HG03442 (cell line): Measurements from ENCODE around the gene KIF26B.
"Not testable (repeated sequence)": the region's sequence is repeated elsewhere in the genome, so short reads cannot be mapped to it uniquely, and the experiment has no call there.

Source experiments
- ATAC-seq: cut with Tn5 transposase; IDR thresholded peaks from one replicate; pipeline ENCODE4 v1.9.1; 2021; ENCODE audit warnings: mild to moderate bottlenecking, moderate library complexity; ENCODE audit not compliant: unreplicated experiment

The KIF26B gene

GRCh38 chr1:245380790-245381535 lies 226.2 kb downstream of the KIF26B start:
- no peak for ATAC-seq

GRCh38 chr1:245382981-245383380 lies 228.2 kb downstream of the KIF26B start:
- no peak for ATAC-seq

GRCh38 chr1:245383396-245384330 lies 228.9 kb downstream of the KIF26B start:
- no peak for ATAC-seq

- no peak for ATAC-seq
These were observed 231.6 kb downstream of the KIF26B start for GRCh38 chr1:245386297-245386971.

GRCh38 chr1:245388687-245389086 lies 233.9 kb downstream of the KIF26B start:
- no peak for ATAC-seq

GRCh38 chr1:245389873-245390272 lies 235.1 kb downstream of the KIF26B start:
- no peak for ATAC-seq

- no peak for ATAC-seq
These were observed 236.2 kb downstream of the KIF26B start for GRCh38 chr1:245390975-245391374.

- ATAC-seq: no peak
These were observed 238.9 kb downstream of the KIF26B start for GRCh38 chr1:245393694-245394093.

- ATAC-seq: no peak
These were observed 240.9 kb downstream of the KIF26B start for GRCh38 chr1:245395680-245396079.

GRCh38 chr1:245396615-245397014 lies 241.8 kb downstream of the KIF26B start:
- no peak for ATAC-seq

- ATAC-seq: no peak
These were observed 243.0 kb downstream of the KIF26B start for GRCh38 chr1:245397771-245398170.

- no peak for ATAC-seq
These were observed 243.4 kb downstream of the KIF26B start for GRCh38 chr1:245398180-245398579.

GRCh38 chr1:245401881-245402587 lies 247.2 kb downstream of the KIF26B start:
- ATAC-seq: no peak

- ATAC-seq: not testable (repeated sequence)
These were observed 248.2 kb downstream of the KIF26B start for GRCh38 chr1:245402998-245403397.

- no peak for ATAC-seq
These were observed 249.7 kb downstream of the KIF26B start for GRCh38 chr1:245404527-245404926.

GRCh38 chr1:245404952-245405351 lies 250.2 kb downstream of the KIF26B start:
- no peak for ATAC-seq

- ATAC-seq: no peak
These were observed 251.6 kb downstream of the KIF26B start for GRCh38 chr1:245406426-245406825.

- ATAC-seq: no peak
These were observed 253.2 kb downstream of the KIF26B start for GRCh38 chr1:245407983-245408382.

GRCh38 chr1:245409341-245410195 lies 254.8 kb downstream of the KIF26B start:
- no peak for ATAC-seq
